ENCODE results near the gene ENTPD8. TPM values are rescaled to one million over a fixed set of nuclear protein-coding genes. Genes with fewer than 3 reads are reported as not detected.
A peak's percentile ranks its signal among the peaks of the same experiment; 100 is the strongest.

ENTPD8 gene
- total RNA-seq, 4 donors from 2014 or later, result 0.21 TPM; not detected in 3

- H3K4me3 ChIP-seq, result no peak overlapping the region
- intact Hi-C loops (cut with DNase I; ENCODE audit: low total_unique reads), result no loop called here
- TF ChIP-seq CTCF (IDR thresholded peaks at IDR 0.05) (no peak), POLR2A (IDR thresholded peaks at IDR 0.05) (no peak)
- peak in 1 of 2 donors; percentile 18 for DNase-seq
- H3K4me1 ChIP-seq, result peaks cover 0 to 5% of the 10 kb centered on the region in 2 donors
- no peaks in the 10 kb centered on the region for H3K9me3 ChIP-seq
- H3K27me3 ChIP-seq, result no peaks in the 10 kb centered on the region
- H3K27ac ChIP-seq, result no peak overlapping the region
- H3K36me3 ChIP-seq, result no peaks in the 10 kb centered on the region
These were observed 5.7 kb downstream of the ENTPD8 start for GRCh38 chr9:137435381-137435891.

- Histone ChIP-seq H3K27ac (no peak overlapping the region), H3K36me3 (no peaks in the 10 kb centered on the region), H3K4me3 (no peak overlapping the region), H3K9me3 (no peaks in the 10 kb centered on the region), H3K4me1 (peaks cover 0 to 5% of the 10 kb centered on the region in 2 donors), H3K27me3 (no peaks in the 10 kb centered on the region)
- TF ChIP-seq CTCF (IDR thresholded peaks at IDR 0.05) (no peak), POLR2A (IDR thresholded peaks at IDR 0.05) (no peak)
- peak in 1 of 2 donors; percentile 21 for DNase-seq
- intact Hi-C loops (cut with DNase I; ENCODE audit: low total_unique reads), result no loop called here
These were observed 6.4 kb downstream of the ENTPD8 start for GRCh38 chr9:137434498-137435380.

GRCh38 chr9:137433916-137434431 is 7.2 kb downstream of the ENTPD8 start:
- Histone ChIP-seq H3K27ac (no peak overlapping the region), H3K4me3 (no peak overlapping the region), H3K27me3 (no peaks in the 10 kb centered on the region), H3K4me1 (peaks cover 0 to 5% of the 10 kb centered on the region in 2 donors), H3K36me3 (no peaks in the 10 kb centered on the region), H3K9me3 (no peaks in the 10 kb centered on the region)
- intact Hi-C loops (cut with DNase I; ENCODE audit: low total_unique reads), result no loop called here
- DNase-seq, result no peak
- TF ChIP-seq CTCF (IDR thresholded peaks at IDR 0.05) (no peak), POLR2A (IDR thresholded peaks at IDR 0.05) (no peak)

- H3K4me1 ChIP-seq, result peaks cover 0 to 5% of the 10 kb centered on the region in 2 donors
- TF ChIP-seq POLR2A (IDR thresholded peaks at IDR 0.05) (no peak), CTCF (IDR thresholded peaks at IDR 0.05) (no peak)
- no peak overlapping the region for H3K4me3 ChIP-seq
- no peaks in the 10 kb centered on the region for H3K27me3 ChIP-seq
- no peak overlapping the region for H3K27ac ChIP-seq
- no peak for DNase-seq
- no peaks in the 10 kb centered on the region for H3K36me3 ChIP-seq
- no peaks in the 10 kb centered on the region for H3K9me3 ChIP-seq
- intact Hi-C loops (cut with DNase I; ENCODE audit: low total_unique reads), result no loop called here
These were observed 7.7 kb downstream of the ENTPD8 start for GRCh38 chr9:137433349-137433915.

All from uterus (tissue), 4 donors.